ENCODE measurements around the gene DUSP18. TPM values are rescaled to one million over a fixed set of nuclear protein-coding genes. Genes with fewer than 3 reads are reported as not detected.
"Not testable (repeated sequence)": the region's sequence is repeated elsewhere in the genome, so short reads cannot be mapped to it uniquely, and the experiment has no call there.

The DUSP18 gene
- 10.4 TPM for total RNA-seq

GRCh38 chr22:30667494-30668385 is at the start of gene DUSP18:
TSS of gene DUSP18 (minus strand) at chr22:30667875. CDS start at chr22:30664003, 3,872 bp downstream.
- ATAC-seq: peak; percentile 96

GRCh38 chr22:30714062-30714461 is 46.4 kb upstream of the DUSP18 start:
- ATAC-seq: no peak

GRCh38 chr22:30712094-30712493 is 44.4 kb upstream of the DUSP18 start:
- no peak for ATAC-seq

DNA sequence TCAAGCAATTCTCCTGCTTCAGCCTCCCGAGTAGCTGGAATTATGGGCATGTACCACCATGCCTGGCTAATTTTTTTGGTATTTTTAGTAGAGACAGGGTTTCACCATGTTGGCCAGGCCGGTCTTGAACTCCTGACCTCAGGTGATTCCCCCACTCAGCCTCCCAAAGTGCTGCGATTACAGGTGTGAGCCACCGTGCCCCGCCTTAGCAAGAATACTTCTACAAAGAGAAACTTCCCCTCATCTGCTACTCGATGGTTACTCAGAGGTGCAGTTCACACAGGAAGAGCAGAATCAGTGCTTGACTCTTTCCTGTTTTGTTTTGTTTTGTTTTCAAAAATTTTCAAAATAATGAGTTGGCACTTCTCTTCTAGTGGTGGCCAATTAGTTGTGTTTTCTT is 42.3 kb upstream of the DUSP18 start:
- ATAC-seq: peak; percentile 63

- peak; percentile 33 for ATAC-seq
Measured at GRCh38 chr22:30705710-30706651, 38.3 kb upstream of the DUSP18 start.

DNA sequence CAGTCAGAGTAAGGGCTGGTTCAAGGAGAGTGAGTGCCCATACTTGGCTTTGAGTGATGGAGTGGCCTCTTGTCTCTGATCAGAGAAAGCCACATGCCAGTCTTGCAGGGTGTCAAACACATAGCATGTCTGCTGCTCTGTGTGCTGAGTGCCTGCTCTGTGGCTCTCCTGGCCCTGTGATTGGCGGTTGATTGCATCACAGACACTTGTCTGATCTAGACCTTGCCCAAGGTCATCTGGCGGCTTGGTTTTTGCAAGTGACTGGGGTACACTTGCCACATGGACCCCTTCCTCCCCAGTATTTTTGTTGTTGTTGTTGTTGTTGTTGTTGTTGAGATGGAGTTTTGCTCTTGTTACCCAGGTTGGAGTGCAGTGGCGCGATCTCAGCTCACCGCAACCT is 37.3 kb upstream of the DUSP18 start:
- no peak for ATAC-seq

DNA sequence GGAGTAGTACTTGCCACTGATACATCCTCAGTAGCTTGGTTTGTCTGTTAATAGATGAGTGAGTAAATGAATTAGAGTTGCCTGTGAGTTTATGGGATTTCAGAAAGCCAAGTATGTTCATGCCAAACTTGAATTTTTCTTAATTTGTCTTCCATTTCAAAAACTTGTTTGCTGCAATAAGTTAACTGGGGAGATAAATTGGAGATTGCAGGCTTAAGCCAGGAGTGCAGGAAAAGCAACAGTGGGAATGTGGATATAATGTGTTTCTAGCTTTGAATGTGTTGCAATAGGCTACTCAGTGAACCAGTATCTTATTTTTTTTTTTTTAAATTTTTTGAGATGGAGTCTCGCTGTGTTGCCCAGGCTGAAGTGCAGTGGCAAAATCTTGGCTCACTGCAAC is 35.2 kb upstream of the DUSP18 start:
- ATAC-seq: no peak

GRCh38 chr22:30701872-30702271 is 34.2 kb upstream of the DUSP18 start:
- ATAC-seq: peak; percentile 13

DNA sequence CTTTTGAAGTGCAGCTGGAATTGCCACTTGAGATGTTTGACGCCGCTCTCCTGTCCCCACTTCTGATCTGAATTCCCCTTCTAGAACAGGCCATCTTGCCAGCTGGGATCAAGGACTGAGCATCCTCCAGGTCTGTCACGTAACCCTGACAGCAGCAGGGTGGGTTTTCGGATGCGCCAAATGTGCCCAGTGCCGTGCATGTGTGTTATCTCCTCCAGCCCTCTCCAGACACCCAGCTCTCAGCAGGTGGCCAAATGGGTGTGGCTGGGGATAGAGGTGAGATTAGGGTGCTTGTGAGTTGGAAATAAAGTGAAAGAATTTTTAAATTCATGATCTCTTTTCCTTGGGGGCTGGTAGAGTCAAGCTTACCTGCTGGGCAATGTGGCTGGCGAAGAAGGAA is 30.3 kb upstream of the DUSP18 start:
- ATAC-seq: no peak

- ATAC-seq: no peak
Measured at GRCh38 chr22:30695871-30696655, 28.4 kb upstream of the DUSP18 start.

GRCh38 chr22:30695351-30695851 is 27.7 kb upstream of the DUSP18 start:
- ATAC-seq: peak; percentile 26

DNA sequence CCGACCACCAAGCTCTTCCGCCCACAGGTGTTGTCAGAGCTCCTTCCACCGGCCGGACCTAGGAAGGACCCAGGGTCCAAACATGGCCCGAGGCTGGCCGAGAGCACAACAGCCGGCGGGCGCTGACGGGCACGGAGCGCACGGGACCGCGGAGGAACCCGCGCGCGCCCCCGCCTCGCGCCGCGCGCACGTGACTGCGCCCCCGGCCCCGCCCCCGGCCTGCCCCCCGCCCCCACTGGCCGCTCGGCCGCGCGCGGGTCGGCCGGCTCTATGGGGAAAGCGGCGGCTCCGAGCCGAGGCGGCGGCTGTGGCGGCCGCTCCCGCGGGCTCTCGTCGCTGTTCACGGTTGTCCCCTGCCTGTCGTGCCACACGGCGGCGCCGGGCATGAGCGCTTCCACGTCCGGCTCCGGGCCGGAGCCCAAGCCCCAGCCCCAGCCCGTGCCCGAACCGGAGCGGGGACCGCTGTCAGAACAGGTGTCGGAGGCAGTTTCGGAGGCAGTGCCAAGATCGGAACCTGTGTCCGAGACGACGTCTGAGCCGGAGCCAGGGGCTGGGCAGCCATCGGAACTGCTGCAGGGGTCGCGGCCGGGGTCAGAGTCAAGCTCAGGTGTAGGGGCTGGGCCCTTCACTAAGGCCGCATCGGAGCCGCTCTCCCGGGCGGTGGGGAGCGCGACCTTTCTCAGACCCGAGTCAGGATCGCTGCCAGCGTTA is 27.1 kb upstream of the DUSP18 start, which contains the start of gene OSBP2:
Gene OSBP2 (plus strand): TSS at position 235 of the 711 bp plus-strand sequence. CDS start 36 bp downstream, at position 271.
- peak; percentile 51 for ATAC-seq

DNA sequence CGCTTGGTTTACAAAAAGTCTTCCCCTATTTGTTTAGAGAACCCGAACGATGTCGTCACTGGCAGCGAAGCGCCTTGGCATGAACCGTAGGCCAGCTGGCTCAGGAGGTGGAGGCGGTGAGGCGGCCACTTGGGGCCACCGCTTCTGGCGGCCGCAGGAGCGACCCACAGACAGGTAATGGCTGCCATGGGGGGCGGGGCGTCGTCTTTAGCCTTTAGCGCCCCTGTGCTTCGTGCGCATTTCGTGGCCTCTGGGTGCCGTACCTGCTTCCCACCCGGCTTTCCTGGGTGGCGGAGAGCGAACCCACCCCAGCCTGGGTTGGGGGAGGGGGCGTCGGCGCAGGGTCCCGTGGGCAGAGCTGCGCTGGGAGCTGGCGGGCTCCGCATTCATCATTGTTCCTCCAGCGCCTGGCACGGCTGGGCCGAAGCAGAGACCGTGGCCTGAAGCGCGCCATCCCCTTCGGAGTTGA is 26.5 kb upstream of the DUSP18 start:
- ATAC-seq: peak; percentile 43

DNA sequence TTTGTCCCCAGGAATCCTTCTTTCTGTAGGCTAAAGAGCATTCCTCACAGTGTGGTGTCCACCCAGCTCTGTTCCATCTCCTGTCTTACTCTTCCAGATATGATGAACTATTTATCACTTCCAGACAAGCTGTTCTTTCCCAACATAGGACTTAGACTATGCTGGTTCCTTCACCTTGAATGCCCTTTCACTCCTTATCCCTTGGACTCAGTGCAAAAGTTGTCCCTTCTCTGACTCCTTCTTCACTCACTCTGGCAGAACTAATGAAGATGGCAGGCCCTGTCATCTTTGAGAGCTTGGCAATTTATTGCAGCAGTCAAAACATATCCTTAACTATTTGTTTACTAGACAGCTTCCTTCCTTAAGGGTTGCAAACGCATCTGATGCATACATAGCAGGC is 23.5 kb upstream of the DUSP18 start:
- no peak for ATAC-seq

DNA sequence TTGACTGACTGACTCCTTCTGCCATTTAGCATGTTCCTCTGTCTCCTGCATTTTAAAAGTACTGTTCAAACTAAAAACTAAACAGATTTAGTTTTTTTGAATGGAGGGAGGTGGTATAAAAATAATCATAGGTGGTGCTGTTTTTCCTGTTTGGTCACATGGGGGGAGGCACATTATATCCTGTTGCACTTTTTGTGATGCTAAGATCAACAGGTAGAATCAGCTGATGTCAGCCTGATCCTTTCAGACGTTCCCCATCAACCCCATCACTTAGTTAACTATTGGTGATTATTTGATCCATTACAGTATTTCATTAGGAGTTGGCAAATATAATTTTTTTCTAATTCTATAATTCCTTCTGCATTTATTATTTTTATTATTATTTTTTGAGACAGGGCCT is 21.9 kb upstream of the DUSP18 start:
- ATAC-seq: no peak

DNA sequence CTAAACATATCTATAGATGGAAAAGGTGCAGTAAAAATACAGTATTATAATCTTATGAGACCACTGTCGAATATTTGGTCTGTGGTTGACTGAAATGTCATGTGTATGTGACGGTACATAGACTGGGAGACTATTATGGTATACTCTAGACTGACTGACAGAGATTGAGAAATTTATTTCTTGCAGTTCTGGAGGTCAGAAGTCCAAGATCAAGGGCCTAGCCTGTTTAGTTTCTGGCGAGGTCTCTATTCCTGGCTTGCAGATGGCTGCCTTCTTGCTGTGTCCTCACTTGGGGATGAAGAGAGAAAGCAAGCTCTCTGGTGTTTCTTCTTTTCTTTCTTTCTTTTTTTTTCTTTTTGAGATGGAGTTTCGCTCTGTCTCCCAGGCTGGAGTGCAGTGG is 19.7 kb upstream of the DUSP18 start:
- no peak for ATAC-seq

- no peak for ATAC-seq
Measured at GRCh38 chr22:30685178-30685577, 17.5 kb upstream of the DUSP18 start.

- no peak for ATAC-seq
Measured at GRCh38 chr22:30681831-30682230, 14.2 kb upstream of the DUSP18 start.

DNA sequence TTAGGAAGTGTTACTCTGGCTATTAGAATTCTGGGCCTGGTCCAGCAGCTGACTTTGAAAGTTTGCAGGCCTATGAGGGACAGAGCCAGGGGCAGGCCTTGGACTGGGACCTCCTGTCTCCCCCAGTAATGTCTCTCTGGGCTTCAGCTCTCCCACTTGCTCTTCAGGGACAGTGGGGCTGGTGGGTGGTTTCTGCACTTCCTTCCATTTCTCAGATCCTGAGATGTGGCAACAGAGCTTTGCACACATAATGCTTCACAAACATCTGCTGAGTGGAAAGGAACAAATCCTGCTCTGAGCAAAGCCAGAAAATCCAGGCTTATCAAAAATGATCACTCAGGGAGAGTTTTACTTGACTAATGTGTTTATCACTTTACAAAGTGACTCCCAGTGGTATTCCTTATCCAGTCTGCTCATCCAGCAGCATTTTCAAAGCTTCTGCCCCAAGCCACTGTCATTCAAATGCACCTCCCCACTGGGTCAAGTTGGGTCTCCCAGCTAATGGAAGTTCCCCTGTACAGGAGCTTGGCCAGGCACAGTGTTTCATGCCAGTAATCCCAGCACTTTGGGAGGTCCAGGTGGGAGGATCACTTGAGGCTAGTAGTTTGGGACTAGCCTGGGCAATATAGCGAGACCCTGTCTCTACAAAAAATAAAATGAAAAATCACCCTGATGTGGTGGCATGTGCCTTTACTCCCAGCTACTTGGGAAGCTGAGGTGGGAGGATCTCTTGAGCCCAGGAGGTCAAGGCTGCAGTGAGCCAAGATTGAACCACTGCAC is 13.5 kb upstream of the DUSP18 start:
- no peak for ATAC-seq

GRCh38 chr22:30679895-30680690 is 12.4 kb upstream of the DUSP18 start:
- ATAC-seq: not testable (repeated sequence)
